MM.1S (cell line): Measurements from ENCODE around the gene RAB11FIP4.

Experiments used
- EZH2 ChIP-seq: fragments of 300-600 bp; sonication (generic); optimal IDR thresholded peaks from 2 replicates; pipeline ENCODE3; 2017; ENCODE audit warnings: low read depth, mild to moderate bottlenecking, antibody characterized with exemption, low read length, mixed read lengths
- EZH2phosphoT487 ChIP-seq: fragments of 300-600 bp; sonication (generic); IDR thresholded peaks from 2 replicates; pipeline ENCODE4 v1.6.1; 2018; ENCODE audit warnings: antibody characterized with exemption, low read length
- TF ChIP-seq, protein P1 (sequence below): fragments of 300-600 bp; sonication (generic); IDR thresholded peaks from 2 replicates; pipeline ENCODE4 v1.5.1; 2016; ENCODE audit warnings: antibody characterized with exemption, low read length, mixed read lengths

DNA sequence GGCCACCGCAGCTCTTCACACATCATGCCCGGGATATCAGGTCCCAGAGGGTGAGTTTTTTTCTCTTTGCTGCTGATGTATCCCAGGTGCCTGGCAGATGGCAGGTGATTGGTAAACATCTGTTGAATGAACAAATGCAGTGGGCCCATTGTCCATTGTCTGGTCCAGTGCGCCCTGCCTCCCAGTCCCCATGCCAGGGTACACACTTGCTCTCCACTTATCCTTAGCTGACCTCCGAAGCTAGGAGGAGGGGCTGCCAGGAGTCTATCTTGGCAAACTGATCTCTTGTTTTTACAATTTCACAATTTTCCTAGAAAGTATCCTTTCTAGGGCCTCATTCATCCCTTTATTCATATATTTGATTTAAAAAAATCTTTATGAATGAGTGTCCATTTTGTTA lies 196.0 kb downstream of the RAB11FIP4 start:
- TF ChIP-seq, protein P1, sequence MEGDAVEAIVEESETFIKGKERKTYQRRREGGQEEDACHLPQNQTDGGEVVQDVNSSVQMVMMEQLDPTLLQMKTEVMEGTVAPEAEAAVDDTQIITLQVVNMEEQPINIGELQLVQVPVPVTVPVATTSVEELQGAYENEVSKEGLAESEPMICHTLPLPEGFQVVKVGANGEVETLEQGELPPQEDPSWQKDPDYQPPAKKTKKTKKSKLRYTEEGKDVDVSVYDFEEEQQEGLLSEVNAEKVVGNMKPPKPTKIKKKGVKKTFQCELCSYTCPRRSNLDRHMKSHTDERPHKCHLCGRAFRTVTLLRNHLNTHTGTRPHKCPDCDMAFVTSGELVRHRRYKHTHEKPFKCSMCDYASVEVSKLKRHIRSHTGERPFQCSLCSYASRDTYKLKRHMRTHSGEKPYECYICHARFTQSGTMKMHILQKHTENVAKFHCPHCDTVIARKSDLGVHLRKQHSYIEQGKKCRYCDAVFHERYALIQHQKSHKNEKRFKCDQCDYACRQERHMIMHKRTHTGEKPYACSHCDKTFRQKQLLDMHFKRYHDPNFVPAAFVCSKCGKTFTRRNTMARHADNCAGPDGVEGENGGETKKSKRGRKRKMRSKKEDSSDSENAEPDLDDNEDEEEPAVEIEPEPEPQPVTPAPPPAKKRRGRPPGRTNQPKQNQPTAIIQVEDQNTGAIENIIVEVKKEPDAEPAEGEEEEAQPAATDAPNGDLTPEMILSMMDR: no peak
- no peak for TF ChIP-seq EZH2
- no peak for TF ChIP-seq EZH2phosphoT487
